Neutrophil (primary cell): Measurements from ENCODE around the gene NUCB2.
A peak's percentile ranks its signal among the peaks of the same experiment; 100 is the strongest.

Experiments used
- H3K27ac ChIP-seq: fragments of 200-600 bp; sonication (generic); 2 replicates; pipeline ENCODE4 v1.5.1; 2016; ENCODE audit warnings: mild to moderate bottlenecking, moderate library complexity
- H3K27me3 ChIP-seq: fragments of 200-600 bp; sonication (generic); 2 replicates; pipeline ENCODE4 v1.6.0; 2016; ENCODE audit warnings: mild to moderate bottlenecking
- H3K36me3 ChIP-seq: fragments of 200-600 bp; sonication (generic); 2 replicates; pipeline ENCODE4 v1.5.1; 2017
- H3K4me1 ChIP-seq, 2 experiments: fragments of 200-600 bp in 1 of 2; sonication (generic) in 1 of 2; 1 replicate in 1 of 2; 2 replicates in 1 of 2; pipeline versions ENCODE4 v1.5.1 to v1.6.1; 2013 to 2016; ENCODE audit warnings: low read depth in 1 of 2, low read length in 1 of 2, mild to moderate bottlenecking in 1 of 2, moderate library complexity in 1 of 2; ENCODE audit not compliant: control insufficient read depth in 1 of 2, insufficient read depth in 1 of 2
- H3K4me3 ChIP-seq, 2 experiments: fragments of 200-600 bp in 1 of 2; sonication (generic) in 1 of 2; 1 replicate in 1 of 2; 2 replicates in 1 of 2; pipeline ENCODE4 v1.5.1; 2013 to 2016; ENCODE audit warnings: low read depth in 1 of 2, low read length in 1 of 2, mild to moderate bottlenecking in 1 of 2, moderate library complexity in 1 of 2
- H3K9me3 ChIP-seq: fragments of 200-600 bp; sonication (generic); 2 replicates; pipeline ENCODE4 v1.5.1; 2016
- CTCF ChIP-seq: fragments of 200-600 bp; sonication (generic); IDR thresholded peaks from 2 replicates; pipeline ENCODE4 v1.5.1; 2016; ENCODE audit warnings: antibody characterized with exemption

The NUCB2 gene

GRCh38 chr11:17286332-17286731, 9.8 kb downstream of the NUCB2 start:
- Histone ChIP-seq H3K27ac (peak overlapping the region; percentile 64), H3K9me3 (no peaks in the 10 kb centered on the region), H3K27me3 (no peaks in the 10 kb centered on the region), H3K4me3 (no peak overlapping the region), H3K36me3 (no peaks in the 10 kb centered on the region), H3K4me1 (peaks cover 8 to 20% of the 10 kb centered on the region in 2 experiments)
- no peak for TF ChIP-seq CTCF

GRCh38 chr11:17287058-17287457, 10.5 kb downstream of the NUCB2 start:
- no peaks in the 10 kb centered on the region for H3K9me3 ChIP-seq
- no peak overlapping the region for H3K4me3 ChIP-seq
- no peak for TF ChIP-seq CTCF
- no peaks in the 10 kb centered on the region for H3K36me3 ChIP-seq
- peaks cover 8 to 15% of the 10 kb centered on the region in 2 experiments for H3K4me1 ChIP-seq
- H3K27me3 ChIP-seq = no peaks in the 10 kb centered on the region
- H3K27ac ChIP-seq = peak overlapping the region; percentile 64

GRCh38 chr11:17291710-17292109, 15.2 kb downstream of the NUCB2 start:
- Histone ChIP-seq H3K9me3 (no peaks in the 10 kb centered on the region), H3K27ac (no peak overlapping the region), H3K27me3 (no peaks in the 10 kb centered on the region), H3K36me3 (peaks cover 11% of the 10 kb centered on the region), H3K4me3 (no peak overlapping the region), H3K4me1 (peaks cover 0 to 11% of the 10 kb centered on the region in 2 experiments)
- no peak for TF ChIP-seq CTCF

- Histone ChIP-seq H3K27me3 (no peaks in the 10 kb centered on the region), H3K9me3 (no peaks in the 10 kb centered on the region), H3K36me3 (peaks cover 18% of the 10 kb centered on the region), H3K4me1 (peaks cover 0 to 11% of the 10 kb centered on the region in 2 experiments), H3K4me3 (no peak overlapping the region), H3K27ac (peak overlapping the region; percentile 45)
- TF ChIP-seq CTCF = no peak
These were observed 16.8 kb downstream of the NUCB2 start for GRCh38 chr11:17293311-17293710.

GRCh38 chr11:17294033-17294432, 17.5 kb downstream of the NUCB2 start:
- H3K27me3 ChIP-seq = no peaks in the 10 kb centered on the region
- TF ChIP-seq CTCF = no peak
- H3K27ac ChIP-seq = peak overlapping the region; percentile 45
- no peaks in the 10 kb centered on the region for H3K9me3 ChIP-seq
- H3K4me3 ChIP-seq = no peak overlapping the region
- peaks cover 18% of the 10 kb centered on the region for H3K36me3 ChIP-seq
- peaks cover 0 to 11% of the 10 kb centered on the region in 2 experiments for H3K4me1 ChIP-seq
